Cardiac fibroblast (primary cell): ENCODE measurements around the gene HIC1.

Experiments
- DNase-seq, 2 donors: peaks; one replicate each; pipeline versions ENCODE4 v3.0.0 to v3.0.0-alpha.2; 2010; ENCODE audit warnings: low read depth in 2 of 2
- H3K4me3 ChIP-seq, 2 donors: replicated peaks in 1 of 2; 1 replicate in 1 of 2; 2 replicates in 1 of 2; pipeline ENCODE4 v1.5.1; 2011; ENCODE audit warnings: low read depth in 2 of 2, low read length in 2 of 2, mild to moderate bottlenecking in 2 of 2, moderate library complexity in 1 of 2
- CTCF ChIP-seq: IDR thresholded peaks from one replicate; pipeline ENCODE4 v1.5.1; 2011; ENCODE audit warnings: low read depth, mild to moderate bottlenecking, low read length, inconsistent platforms

HIC1 gene

GRCh38 chr17:2086306-2086705 lies 31.4 kb downstream of the HIC1 start:
- TF ChIP-seq CTCF: no peak
- no peak overlapping the region for H3K4me3 ChIP-seq
- no peak for DNase-seq

DNA sequence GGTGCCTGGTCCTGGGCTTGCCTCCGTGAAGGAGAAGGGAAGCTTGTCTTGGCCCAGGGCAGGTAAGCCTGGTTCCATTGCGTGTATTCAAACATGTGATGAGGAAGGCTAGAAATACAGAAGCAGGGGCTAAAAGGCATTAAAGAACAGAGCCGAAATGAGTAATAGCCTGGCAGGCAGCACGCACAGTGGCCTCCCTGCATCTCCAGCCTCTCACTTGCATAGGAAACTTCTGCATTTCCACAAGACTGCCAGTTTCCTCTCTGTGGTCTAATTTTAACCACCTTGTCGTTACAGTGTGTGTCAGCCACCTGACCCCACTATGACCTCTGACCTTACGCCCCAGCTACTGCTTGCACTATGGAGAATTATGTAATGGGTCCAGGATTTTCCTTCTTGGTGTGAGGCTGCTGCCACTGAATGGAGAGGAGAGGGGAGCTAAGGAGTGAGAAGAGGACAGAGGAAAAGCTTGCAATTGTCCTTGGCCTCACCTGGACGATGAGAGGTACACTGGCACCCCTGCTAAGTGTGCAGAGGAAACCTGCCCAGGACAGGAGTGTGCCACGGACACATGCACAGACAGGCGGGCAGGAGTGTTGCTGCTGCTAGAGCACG lies 32.8 kb downstream of the HIC1 start:
- H3K4me3 ChIP-seq: no peak overlapping the region
- no peak for TF ChIP-seq CTCF
- peak; percentile 53 to 57 for DNase-seq

DNA sequence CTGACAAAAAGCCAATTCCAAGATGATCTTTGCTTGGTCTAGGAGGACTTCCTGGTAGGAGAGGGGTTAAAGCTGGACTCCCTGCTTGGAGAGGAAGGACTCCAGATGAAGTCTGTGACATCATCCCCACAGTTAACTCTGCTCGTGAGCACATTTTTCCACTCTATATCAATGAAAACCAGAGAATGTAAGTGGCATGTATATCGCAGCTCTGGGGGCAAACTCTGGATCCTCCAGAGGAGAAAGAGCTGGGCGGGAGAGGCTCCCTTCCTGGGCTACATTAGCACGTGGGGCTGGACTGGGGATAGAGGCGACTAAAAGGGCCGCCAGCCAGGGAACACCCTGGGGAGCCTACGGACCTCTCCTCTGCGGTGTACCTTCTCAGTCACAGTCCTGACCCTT lies 34.1 kb downstream of the HIC1 start:
- TF ChIP-seq CTCF: no peak
- peak overlapping the region; percentile 8 to 19 for H3K4me3 ChIP-seq
- peak; percentile 65 to 75 for DNase-seq

- no peak for DNase-seq
- TF ChIP-seq CTCF: no peak
- H3K4me3 ChIP-seq: no peak overlapping the region
These were observed 35.3 kb downstream of the HIC1 start for GRCh38 chr17:2090210-2090641.

DNA sequence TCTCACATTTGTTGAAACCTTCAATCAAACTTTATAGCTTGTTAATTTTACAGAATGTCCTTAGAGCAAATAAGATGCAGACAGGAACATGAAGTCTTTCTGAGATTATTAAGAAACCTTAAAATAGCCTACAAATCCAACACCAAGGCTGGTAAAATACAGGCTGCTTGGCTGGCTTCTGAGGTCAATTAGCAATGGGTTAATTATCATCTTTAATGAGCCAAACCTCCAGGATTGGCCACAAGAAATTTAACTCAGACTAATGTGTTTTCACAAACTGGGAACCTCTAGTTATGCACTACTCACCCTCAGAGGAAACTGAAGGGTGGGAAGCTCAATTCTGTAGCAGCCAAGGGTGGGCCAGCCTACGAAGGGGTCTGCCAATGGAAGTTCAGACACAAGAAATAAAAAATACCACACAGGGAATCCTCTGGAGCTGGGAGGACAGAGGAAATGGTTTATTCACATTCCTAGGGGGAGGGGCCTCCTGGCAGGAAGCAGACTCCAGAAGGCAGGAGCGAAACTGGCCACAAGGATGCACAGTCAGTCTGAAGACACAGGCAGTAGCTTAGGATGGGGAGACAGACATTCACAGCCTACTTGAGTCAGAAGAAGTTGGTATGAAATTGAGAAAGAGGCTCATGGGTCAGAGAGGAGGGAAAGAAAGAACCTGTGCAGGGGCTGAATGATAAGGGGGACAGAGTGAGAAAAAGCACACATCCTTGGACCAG lies 36.1 kb downstream of the HIC1 start:
- peak; percentile 61 for TF ChIP-seq CTCF
- H3K4me3 ChIP-seq: peak overlapping the region in 1 of 2 donors; percentile 5
- peak; percentile 94 for DNase-seq

GRCh38 chr17:2092253-2092652 lies 37.4 kb downstream of the HIC1 start:
- no peak for TF ChIP-seq CTCF
- no peak overlapping the region for H3K4me3 ChIP-seq
- no peak for DNase-seq

DNA sequence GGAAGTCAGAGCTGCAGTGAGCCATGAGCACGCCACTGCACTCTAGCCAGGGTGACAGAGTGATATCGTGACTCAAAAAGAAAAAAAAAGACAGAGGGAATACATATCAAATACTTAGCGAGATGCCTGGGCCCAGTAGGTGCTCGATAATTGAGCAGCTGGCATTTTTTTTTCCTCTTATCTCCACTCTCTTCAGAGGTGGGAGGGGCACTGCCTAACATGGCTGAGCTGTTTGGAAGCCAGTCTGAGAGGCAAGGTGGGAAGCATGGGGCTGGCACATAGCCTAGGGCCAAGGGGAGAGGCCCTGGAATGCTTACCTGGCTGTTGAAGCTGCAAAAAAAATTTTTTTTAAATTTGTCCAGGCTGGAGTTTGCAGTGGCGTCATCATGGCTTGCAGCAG lies 38.4 kb downstream of the HIC1 start:
- H3K4me3 ChIP-seq: no peak overlapping the region
- no peak for DNase-seq
- TF ChIP-seq CTCF: no peak
